SU-DHL-6 (cell line): ENCODE data around the gene TTL.

ENCODE experiments used
- EZH2phosphoT487 ChIP-seq: fragments of 200-600 bp; sonication (generic), shearing (Covaris generic); conservative IDR thresholded peaks from 2 replicates; pipeline ENCODE4 v1.6.1; 2018; ENCODE audit warnings: mild to moderate bottlenecking, antibody characterized with exemption, low read length, moderate library complexity, mixed read lengths
- TF ChIP-seq, protein P1 (sequence below): fragments of 200-600 bp; sonication (generic); IDR thresholded peaks from one replicate; pipeline ENCODE4 v1.5.1; 2017; ENCODE audit warnings: antibody characterized with exemption, mild to moderate bottlenecking, low read length, moderate library complexity; ENCODE audit not compliant: insufficient read depth, poor library complexity, severe bottlenecking

DNA sequence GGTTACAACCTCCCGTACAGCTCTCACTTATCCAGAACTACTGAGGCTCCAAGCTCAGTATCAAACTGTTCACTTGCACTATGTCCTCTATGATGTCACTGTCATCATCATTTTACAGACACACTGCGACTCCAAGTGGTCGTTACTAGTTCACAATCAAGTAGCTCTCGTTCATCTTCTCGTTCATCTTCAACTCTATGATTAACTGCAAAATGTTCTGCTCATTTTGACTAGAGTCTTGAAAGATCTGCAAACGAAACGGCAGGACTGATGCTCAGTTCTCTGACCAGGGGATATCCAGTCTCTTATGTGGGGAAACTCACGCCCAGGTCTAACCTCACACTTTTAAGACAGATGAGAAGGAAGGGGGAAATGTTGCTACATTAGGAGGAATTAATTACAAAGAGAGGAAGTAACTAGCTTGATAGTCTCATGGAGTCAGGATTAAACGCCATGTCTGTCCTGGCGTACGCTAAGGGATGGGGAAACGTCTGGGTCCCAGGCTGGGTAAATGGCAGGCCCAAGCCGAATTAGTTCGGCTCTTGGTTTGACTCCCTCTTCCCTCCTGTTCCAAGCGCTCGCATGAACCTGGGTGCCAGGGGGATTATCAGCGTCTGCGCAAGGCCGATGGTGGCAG is 101.7 kb downstream of the TTL start:
- TF ChIP-seq, protein P1, sequence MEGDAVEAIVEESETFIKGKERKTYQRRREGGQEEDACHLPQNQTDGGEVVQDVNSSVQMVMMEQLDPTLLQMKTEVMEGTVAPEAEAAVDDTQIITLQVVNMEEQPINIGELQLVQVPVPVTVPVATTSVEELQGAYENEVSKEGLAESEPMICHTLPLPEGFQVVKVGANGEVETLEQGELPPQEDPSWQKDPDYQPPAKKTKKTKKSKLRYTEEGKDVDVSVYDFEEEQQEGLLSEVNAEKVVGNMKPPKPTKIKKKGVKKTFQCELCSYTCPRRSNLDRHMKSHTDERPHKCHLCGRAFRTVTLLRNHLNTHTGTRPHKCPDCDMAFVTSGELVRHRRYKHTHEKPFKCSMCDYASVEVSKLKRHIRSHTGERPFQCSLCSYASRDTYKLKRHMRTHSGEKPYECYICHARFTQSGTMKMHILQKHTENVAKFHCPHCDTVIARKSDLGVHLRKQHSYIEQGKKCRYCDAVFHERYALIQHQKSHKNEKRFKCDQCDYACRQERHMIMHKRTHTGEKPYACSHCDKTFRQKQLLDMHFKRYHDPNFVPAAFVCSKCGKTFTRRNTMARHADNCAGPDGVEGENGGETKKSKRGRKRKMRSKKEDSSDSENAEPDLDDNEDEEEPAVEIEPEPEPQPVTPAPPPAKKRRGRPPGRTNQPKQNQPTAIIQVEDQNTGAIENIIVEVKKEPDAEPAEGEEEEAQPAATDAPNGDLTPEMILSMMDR: no peak
- no peak for TF ChIP-seq EZH2phosphoT487
